Stimulated activated naive B cell treated with anti-CD40 and anti-IgM and Interleukin-4, amounts not matched to agents 10 μg/mL and 1 μg/mL and 100 μg/mL, for 72 hours (primary cell): ENCODE results near the gene TSPEAR.

Experiments used
- ATAC-seq, 2 donors: fragments of 150-1000 bp; cut with Tn5 transposase; replicated peaks; 2 replicates each; pipeline ENCODE4 v1.10.0; 2021; ENCODE audit warnings: moderate library complexity in 1 of 2
- DNase-seq: peaks from one replicate; pipeline ENCODE4 v3.0.0; 2021
- H3K27ac Mint-ChIP-seq: one replicate; pipeline ENCODE4 v1.8.0; 2022; ENCODE audit warnings: mild to moderate bottlenecking, mixed read lengths
- H3K27me3 Mint-ChIP-seq, 2 donors: one replicate each; pipeline ENCODE4 v1.8.0; 2022; ENCODE audit warnings: mixed read lengths in 2 of 2
- H3K36me3 Mint-ChIP-seq, 2 donors: one replicate each; pipeline ENCODE4 v1.8.0; 2022; ENCODE audit warnings: mixed read lengths in 2 of 2, mild to moderate bottlenecking in 1 of 2
- H3K4me1 Mint-ChIP-seq, 2 donors: one replicate each; pipeline ENCODE4 v1.8.0; 2022; ENCODE audit warnings: mixed read lengths in 2 of 2, mild to moderate bottlenecking in 1 of 2
- H3K4me3 Mint-ChIP-seq, 2 donors: one replicate each; pipeline ENCODE4 v1.8.0; 2022; ENCODE audit warnings: mild to moderate bottlenecking in 2 of 2, mixed read lengths in 2 of 2, moderate library complexity in 1 of 2
- H3K9me3 Mint-ChIP-seq, 2 donors: one replicate each; pipeline ENCODE4 v1.8.0; 2022; ENCODE audit warnings: mixed read lengths in 2 of 2, mild to moderate bottlenecking in 1 of 2

TSPEAR gene

GRCh38 chr21:44734026-44734745 lies 22.8 kb upstream of the TSPEAR start:
- no peak for ATAC-seq
- Mint-ChIP-seq H3K27me3 (peaks cover 21 to 40% of the 10 kb centered on the region in 2 donors), H3K4me3 (no peak overlapping the region), H3K9me3 (peaks cover 24 to 28% of the 10 kb centered on the region in 2 donors), H3K4me1 (no peaks in the 10 kb centered on the region), H3K27ac (no peak overlapping the region), H3K36me3 (peaks cover 12 to 17% of the 10 kb centered on the region in 2 donors)
- DNase-seq: no peak

GRCh38 chr21:44732956-44733355 lies 21.6 kb upstream of the TSPEAR start:
- Mint-ChIP-seq H3K4me3 (no peak overlapping the region), H3K36me3 (peaks cover 9 to 10% of the 10 kb centered on the region in 2 donors), H3K4me1 (no peaks in the 10 kb centered on the region), H3K9me3 (peaks cover 15 to 19% of the 10 kb centered on the region in 2 donors), H3K27ac (no peak overlapping the region), H3K27me3 (peaks cover 20 to 31% of the 10 kb centered on the region in 2 donors)
- no peak for ATAC-seq
- DNase-seq: no peak

- H3K4me3 Mint-ChIP-seq: no peak overlapping the region
- H3K36me3 Mint-ChIP-seq: peaks cover 6% of the 10 kb centered on the region in 2 donors
- H3K27me3 Mint-ChIP-seq: peaks cover 25 to 33% of the 10 kb centered on the region in 2 donors
- DNase-seq: no peak
- H3K9me3 Mint-ChIP-seq: peaks cover 8 to 13% of the 10 kb centered on the region in 2 donors
- no peak for ATAC-seq
- no peak overlapping the region for H3K27ac Mint-ChIP-seq
- H3K4me1 Mint-ChIP-seq: no peaks in the 10 kb centered on the region
Observed at GRCh38 chr21:44732263-44732662, 20.9 kb upstream of the TSPEAR start.

- DNase-seq (no peak), ATAC-seq (no peak)
- Mint-ChIP-seq H3K9me3 (peaks cover 0 to 4% of the 10 kb centered on the region in 2 donors), H3K4me1 (no peaks in the 10 kb centered on the region), H3K36me3 (no peaks in the 10 kb centered on the region), H3K27me3 (peaks cover 37 to 45% of the 10 kb centered on the region in 2 donors), H3K4me3 (no peak overlapping the region), H3K27ac (no peak overlapping the region)
Observed at GRCh38 chr21:44730951-44731579, 19.7 kb upstream of the TSPEAR start.

GRCh38 chr21:44730028-44730395 lies 18.6 kb upstream of the TSPEAR start:
- peaks cover 44 to 55% of the 10 kb centered on the region in 2 donors for H3K27me3 Mint-ChIP-seq
- H3K36me3 Mint-ChIP-seq: no peaks in the 10 kb centered on the region
- DNase-seq (no peak), ATAC-seq (no peak)
- H3K4me3 Mint-ChIP-seq: no peak overlapping the region
- H3K27ac Mint-ChIP-seq: no peak overlapping the region
- no peaks in the 10 kb centered on the region for H3K9me3 Mint-ChIP-seq
- no peaks in the 10 kb centered on the region for H3K4me1 Mint-ChIP-seq

GRCh38 chr21:44729336-44730027 lies 18.1 kb upstream of the TSPEAR start:
- H3K4me1 Mint-ChIP-seq: no peaks in the 10 kb centered on the region
- H3K27ac Mint-ChIP-seq: no peak overlapping the region
- H3K4me3 Mint-ChIP-seq: no peak overlapping the region
- H3K36me3 Mint-ChIP-seq: no peaks in the 10 kb centered on the region
- ATAC-seq (no peak), DNase-seq (no peak)
- H3K9me3 Mint-ChIP-seq: no peaks in the 10 kb centered on the region
- H3K27me3 Mint-ChIP-seq: peaks cover 46 to 59% of the 10 kb centered on the region in 2 donors

- Mint-ChIP-seq H3K4me3 (no peak overlapping the region), H3K4me1 (peaks cover 0 to 5% of the 10 kb centered on the region in 2 donors), H3K9me3 (no peaks in the 10 kb centered on the region), H3K27me3 (peaks cover 51 to 63% of the 10 kb centered on the region in 2 donors), H3K36me3 (no peaks in the 10 kb centered on the region), H3K27ac (no peak overlapping the region)
- ATAC-seq (no peak), DNase-seq (no peak)
Observed at GRCh38 chr21:44728716-44729115, 17.3 kb upstream of the TSPEAR start.

GRCh38 chr21:44727757-44728156 lies 16.4 kb upstream of the TSPEAR start:
- DNase-seq: no peak
- peaks cover 4 to 13% of the 10 kb centered on the region in 2 donors for H3K4me1 Mint-ChIP-seq
- no peaks in the 10 kb centered on the region for H3K36me3 Mint-ChIP-seq
- no peak overlapping the region for H3K27ac Mint-ChIP-seq
- no peak overlapping the region for H3K4me3 Mint-ChIP-seq
- peaks cover 57 to 67% of the 10 kb centered on the region in 2 donors for H3K27me3 Mint-ChIP-seq
- no peaks in the 10 kb centered on the region for H3K9me3 Mint-ChIP-seq
- ATAC-seq: no peak

- no peak overlapping the region for H3K27ac Mint-ChIP-seq
- peaks cover 59 to 70% of the 10 kb centered on the region in 2 donors for H3K27me3 Mint-ChIP-seq
- ATAC-seq (no peak), DNase-seq (no peak)
- peaks cover 4 to 13% of the 10 kb centered on the region in 2 donors for H3K4me1 Mint-ChIP-seq
- no peaks in the 10 kb centered on the region for H3K9me3 Mint-ChIP-seq
- H3K4me3 Mint-ChIP-seq: no peak overlapping the region
- no peaks in the 10 kb centered on the region for H3K36me3 Mint-ChIP-seq
Observed at GRCh38 chr21:44727321-44727720, 15.9 kb upstream of the TSPEAR start.

- DNase-seq (no peak), ATAC-seq (no peak)
- peaks cover 54 to 65% of the 10 kb centered on the region in 2 donors for H3K27me3 Mint-ChIP-seq
- H3K36me3 Mint-ChIP-seq: no peaks in the 10 kb centered on the region
- no peaks in the 10 kb centered on the region for H3K9me3 Mint-ChIP-seq
- H3K4me3 Mint-ChIP-seq: no peak overlapping the region
- H3K4me1 Mint-ChIP-seq: peaks cover 4 to 13% of the 10 kb centered on the region in 2 donors
- H3K27ac Mint-ChIP-seq: no peak overlapping the region
Observed at GRCh38 chr21:44726826-44727225, 15.5 kb upstream of the TSPEAR start.

GRCh38 chr21:44724926-44725325 lies 13.6 kb upstream of the TSPEAR start:
- Mint-ChIP-seq H3K4me1 (peaks cover 4 to 13% of the 10 kb centered on the region in 2 donors), H3K4me3 (no peak overlapping the region), H3K27me3 (peaks cover 59 to 73% of the 10 kb centered on the region in 2 donors)

GRCh38 chr21:44724196-44724595 lies 12.8 kb upstream of the TSPEAR start:
- ATAC-seq (no peak), DNase-seq (no peak)
- H3K27ac Mint-ChIP-seq: no peak overlapping the region
- no peaks in the 10 kb centered on the region for H3K36me3 Mint-ChIP-seq
- H3K4me1 Mint-ChIP-seq: peaks cover 4 to 13% of the 10 kb centered on the region in 2 donors
- H3K4me3 Mint-ChIP-seq: no peak overlapping the region
- H3K27me3 Mint-ChIP-seq: peaks cover 57 to 79% of the 10 kb centered on the region in 2 donors
- H3K9me3 Mint-ChIP-seq: no peaks in the 10 kb centered on the region

More at GRCh38 chr21:44724926-44725325, 13.6 kb upstream of the TSPEAR start:
- H3K9me3 Mint-ChIP-seq: no peaks in the 10 kb centered on the region
- H3K27ac Mint-ChIP-seq: no peak overlapping the region
- no peaks in the 10 kb centered on the region for H3K36me3 Mint-ChIP-seq
- ATAC-seq (no peak), DNase-seq (no peak)

- Mint-ChIP-seq H3K9me3 (no peaks in the 10 kb centered on the region), H3K4me3 (peak overlapping the region; percentile 26 to 34), H3K27me3 (peaks cover 62 to 87% of the 10 kb centered on the region in 2 donors), H3K27ac (no peak overlapping the region), H3K36me3 (no peaks in the 10 kb centered on the region), H3K4me1 (peaks cover 4 to 13% of the 10 kb centered on the region in 2 donors)
- DNase-seq (no peak), ATAC-seq (no peak)
Observed at GRCh38 chr21:44723177-44724131, 12.1 kb upstream of the TSPEAR start.

- no peaks in the 10 kb centered on the region for H3K9me3 Mint-ChIP-seq
- H3K27me3 Mint-ChIP-seq: peaks cover 62 to 87% of the 10 kb centered on the region in 2 donors
- no peak overlapping the region for H3K4me3 Mint-ChIP-seq
- H3K36me3 Mint-ChIP-seq: no peaks in the 10 kb centered on the region
- no peak for DNase-seq
- no peak for ATAC-seq
- H3K4me1 Mint-ChIP-seq: peaks cover 4 to 13% of the 10 kb centered on the region in 2 donors
- no peak overlapping the region for H3K27ac Mint-ChIP-seq
Observed at GRCh38 chr21:44722731-44723130, 11.4 kb upstream of the TSPEAR start.
